GM18498 (cell line): Measurements from ENCODE around the gene RCSD1.

Source experiments
- ATAC-seq: cut with Tn5 transposase; IDR thresholded peaks from one replicate; pipeline ENCODE4 v1.9.1; 2021; ENCODE audit warnings: mild to moderate bottlenecking, moderate library complexity; ENCODE audit not compliant: unreplicated experiment

The RCSD1 gene

GRCh38 chr1:167663002-167663772 is 33.2 kb downstream of the RCSD1 start:
- ATAC-seq: peak; percentile 50

DNA sequence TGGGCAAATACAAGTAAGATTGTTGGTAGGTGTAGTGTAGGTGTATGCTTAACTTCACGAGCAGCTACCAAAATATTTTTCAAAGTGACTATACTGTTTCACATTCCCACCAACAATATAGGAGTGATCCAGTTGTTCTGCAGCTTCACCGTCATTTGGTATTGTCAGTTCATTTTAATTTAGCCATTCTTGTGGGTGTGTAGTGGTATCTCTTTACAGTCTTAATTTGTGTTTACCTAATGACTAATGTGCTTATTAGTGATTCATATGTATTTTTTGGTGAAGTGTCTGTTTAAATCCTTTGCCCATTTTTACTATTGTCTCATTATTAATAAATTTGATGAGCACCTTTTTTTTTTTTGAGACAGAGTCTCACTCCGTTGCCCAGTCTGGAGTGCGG is 35.4 kb downstream of the RCSD1 start:
- ATAC-seq: no peak

GRCh38 chr1:167666416-167666815 is 36.4 kb downstream of the RCSD1 start:
- no peak for ATAC-seq

DNA sequence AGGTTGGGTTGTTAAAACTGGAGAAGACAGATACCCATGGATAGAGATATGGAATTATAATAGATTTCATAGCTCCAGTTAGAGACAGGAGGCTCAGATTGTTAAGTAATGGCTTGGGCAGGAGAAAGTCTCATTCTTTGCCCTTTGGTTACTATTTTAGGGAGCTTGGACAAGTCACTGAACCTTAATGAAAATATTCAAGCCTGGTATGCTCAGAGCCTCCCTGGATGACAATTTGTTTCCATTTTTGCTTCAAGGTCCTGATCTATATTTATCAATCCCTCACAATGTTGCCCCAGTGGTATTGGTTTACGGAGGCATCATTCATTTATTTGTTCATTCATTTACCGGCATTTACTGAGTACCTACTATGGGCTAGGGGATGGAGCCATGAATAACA is 37.5 kb downstream of the RCSD1 start:
- ATAC-seq: no peak

GRCh38 chr1:167668108-167668507 is 38.1 kb downstream of the RCSD1 start:
- ATAC-seq: peak; percentile 66

DNA sequence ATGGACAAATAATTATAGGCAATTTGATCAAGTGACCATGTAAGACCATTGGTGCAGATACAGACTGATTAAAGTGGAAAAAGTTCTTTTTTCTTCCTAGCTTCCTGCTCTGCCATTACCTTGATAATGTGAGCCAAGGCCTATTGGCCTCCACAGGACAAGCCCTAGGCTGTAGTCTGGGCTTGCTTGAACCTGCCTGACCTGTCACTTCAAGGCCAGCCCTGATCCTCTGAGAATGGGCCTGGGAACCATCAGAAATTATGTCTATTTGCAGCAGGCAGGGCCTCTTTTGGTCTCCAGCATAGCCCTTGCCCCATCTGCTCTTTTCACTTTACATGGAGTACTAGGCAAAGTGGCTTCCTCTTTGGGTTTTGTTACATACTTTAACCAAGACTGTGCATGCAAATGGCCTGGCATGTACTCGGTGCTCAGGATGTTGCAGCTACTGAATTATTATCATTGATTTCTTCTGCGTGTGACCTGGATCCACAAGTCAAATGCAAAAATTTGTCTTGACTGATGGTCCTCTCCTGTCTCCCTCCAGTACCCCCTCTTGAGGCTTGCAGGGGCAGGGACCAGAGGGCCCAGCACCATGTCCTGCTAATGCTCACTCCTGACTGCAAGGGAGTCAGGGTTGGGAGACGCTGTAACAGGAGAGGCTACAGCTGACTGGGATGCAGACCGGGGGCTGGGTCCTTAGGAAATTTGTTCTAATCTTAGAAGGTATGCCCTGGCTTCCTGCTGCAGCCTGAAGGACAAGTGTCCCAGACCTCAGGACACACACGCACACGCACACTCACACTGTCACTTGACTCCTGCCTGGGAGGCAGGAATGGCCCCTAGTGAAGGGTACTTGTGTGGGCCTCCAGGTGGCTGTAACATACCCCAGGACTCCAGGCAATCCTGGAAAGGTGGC is 39.4 kb downstream of the RCSD1 start:
- peak; percentile 73 for ATAC-seq

DNA sequence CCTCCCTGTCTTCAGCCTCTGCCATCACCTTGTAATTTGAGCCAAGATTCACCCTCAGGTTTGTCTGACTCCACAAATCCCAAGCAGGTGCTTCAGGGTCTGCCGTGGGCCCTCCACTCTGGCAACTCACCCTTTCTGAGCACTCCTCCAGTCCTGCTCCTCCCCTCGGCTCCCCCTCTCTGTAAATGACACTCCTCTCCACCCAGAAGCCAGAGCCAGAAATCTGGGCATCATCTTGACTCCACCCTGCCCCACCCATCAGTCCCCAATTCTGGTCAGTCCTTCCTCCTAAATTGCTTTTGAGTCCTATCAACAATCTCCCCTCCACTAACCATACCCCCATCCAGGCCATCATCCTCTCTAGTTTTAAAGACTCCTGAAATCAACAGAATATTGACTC is 40.5 kb downstream of the RCSD1 start:
- no peak for ATAC-seq

GRCh38 chr1:167671727-167672511 is 41.9 kb downstream of the RCSD1 start:
- no peak for ATAC-seq

- ATAC-seq: no peak
Observed at GRCh38 chr1:167672831-167673230, 42.8 kb downstream of the RCSD1 start.

GRCh38 chr1:167673265-167673664 is 43.2 kb downstream of the RCSD1 start:
- no peak for ATAC-seq

DNA sequence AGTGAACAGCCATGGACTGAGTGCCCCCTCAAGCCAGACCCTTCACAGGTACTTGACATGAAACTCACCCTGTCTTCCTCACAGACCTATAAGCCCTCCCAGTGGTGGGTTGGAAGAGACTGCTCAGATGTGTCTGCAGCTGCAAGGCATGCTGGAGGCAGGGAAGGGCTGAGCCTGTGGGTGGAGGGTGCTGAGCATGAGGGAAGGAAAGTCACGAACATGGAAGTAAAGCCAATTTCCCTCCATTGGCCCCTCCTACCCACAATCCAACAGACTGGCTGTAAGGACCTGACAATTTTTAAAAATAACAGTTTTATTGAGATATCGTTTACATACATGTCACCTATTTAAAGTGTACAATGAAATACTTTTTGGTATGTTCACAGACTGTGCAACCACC is 44.1 kb downstream of the RCSD1 start:
- no peak for ATAC-seq

DNA sequence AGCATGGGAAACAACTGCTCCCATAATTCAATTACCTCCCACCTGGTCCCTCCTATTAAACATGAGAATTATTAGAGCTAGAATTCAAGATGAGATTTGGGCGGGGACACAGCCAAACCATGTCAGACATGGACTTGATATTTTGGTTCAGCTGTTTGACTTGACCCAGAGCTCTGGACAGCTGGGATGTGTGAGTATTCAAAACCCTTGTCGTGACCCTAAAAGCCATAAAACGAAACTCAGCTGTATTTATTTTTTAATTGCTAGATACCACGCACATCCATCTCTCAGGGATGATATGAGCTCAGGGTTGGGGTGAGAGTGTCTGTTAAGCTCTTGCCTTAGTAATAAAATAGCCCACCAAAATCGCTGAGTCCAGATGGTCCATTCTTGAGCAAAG is 45.4 kb downstream of the RCSD1 start:
- ATAC-seq: no peak

DNA sequence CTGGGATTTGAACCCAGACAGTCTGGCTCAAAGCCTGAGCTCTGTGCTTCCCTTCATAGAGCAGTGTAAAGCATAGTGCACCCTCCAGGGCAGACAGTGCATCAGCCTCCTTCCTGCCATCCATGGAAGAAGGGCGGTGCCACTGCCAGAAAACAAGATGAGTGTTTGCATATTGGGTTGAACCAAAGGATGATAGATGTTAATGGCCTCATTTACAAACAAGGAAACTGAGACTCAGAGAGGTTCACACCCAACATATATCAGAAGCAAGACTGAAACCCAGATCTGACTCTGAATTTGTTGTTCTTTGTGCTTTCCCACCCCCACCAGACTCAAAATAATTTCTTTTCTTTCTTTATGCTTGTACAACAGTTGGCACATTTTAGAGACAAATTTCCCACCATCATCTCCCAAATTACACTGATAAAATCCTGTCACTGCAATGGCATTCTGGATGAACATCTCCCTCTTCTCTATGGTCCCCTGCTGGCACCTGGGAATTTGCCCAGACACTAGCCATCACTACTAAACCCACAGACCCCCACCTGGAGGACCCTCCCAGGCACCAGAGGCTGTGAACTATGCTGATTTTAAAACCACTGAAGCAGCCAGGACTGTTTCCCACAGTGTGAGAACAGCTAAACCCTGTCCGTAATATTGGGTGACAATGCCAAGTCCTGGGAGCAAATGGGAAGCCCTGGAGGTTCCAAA is 46.3 kb downstream of the RCSD1 start:
- ATAC-seq: peak; percentile 64

DNA sequence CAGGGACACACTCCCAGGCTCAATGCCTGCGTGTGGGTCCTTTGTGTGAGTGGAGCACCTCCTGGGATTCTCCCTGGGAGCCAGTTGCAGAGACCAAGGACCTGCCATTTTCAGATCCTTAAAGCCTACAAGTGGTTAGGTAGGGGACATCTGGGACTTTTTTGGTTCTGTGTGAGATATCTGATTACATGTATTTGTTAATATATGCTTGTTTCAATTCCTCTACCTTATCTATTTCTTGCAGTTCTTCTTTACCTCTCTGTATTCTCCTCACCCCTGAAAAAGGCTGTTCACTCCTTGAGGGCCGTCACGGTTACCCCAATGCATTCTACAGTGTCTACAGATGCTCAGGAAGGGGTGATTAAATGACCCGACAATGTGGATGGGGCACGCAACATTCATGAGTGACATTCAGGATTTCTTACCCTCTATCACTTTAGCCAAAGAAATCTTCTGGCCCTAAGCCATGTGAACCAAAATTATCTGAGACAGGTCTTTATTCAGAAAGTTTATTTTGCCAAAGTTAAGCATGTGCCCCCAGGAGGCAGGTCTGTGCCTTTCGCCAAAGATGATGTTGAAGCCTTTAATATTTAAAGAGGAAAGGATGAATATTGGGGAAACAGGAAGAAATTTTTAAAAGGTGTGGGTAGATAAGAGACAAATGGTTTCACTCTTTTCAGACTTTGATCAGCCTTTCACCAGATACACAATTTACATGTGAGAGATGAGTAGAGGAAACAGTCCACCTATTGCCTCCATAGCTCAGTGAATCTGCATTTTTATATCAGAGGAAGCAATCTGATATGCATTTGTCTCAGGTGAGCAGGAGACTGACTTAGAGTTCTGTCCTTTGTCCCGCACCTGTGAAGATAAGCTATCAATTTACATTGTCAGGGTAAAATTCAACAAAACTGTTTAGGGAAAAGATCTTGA is 47.1 kb downstream of the RCSD1 start:
- ATAC-seq: no peak

- ATAC-seq: no peak
Observed at GRCh38 chr1:167678422-167678821, 48.4 kb downstream of the RCSD1 start.

DNA sequence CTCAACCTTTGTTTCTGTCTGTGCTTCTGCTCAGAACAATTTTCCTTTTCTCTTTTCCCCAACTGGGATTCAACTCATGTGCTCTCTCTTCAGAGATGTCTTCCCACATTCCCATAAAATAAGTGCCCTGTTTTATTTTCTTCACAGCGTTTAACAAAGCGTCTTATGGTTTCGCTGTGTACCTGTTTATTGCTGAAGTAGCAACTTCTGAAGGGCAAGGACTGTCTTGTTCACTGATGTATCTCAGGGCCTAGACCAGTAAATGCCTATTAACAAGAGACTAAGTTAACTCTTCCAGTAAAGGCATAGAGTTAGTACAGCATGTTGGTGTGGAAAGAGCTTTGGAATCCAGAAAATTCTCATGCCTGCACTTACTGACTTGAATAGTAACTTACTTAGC is 48.8 kb downstream of the RCSD1 start:
- ATAC-seq: no peak

- no peak for ATAC-seq
Observed at GRCh38 chr1:167679714-167680113, 49.7 kb downstream of the RCSD1 start.

- no peak for ATAC-seq
Observed at GRCh38 chr1:167681024-167681423, 51.0 kb downstream of the RCSD1 start.

GRCh38 chr1:167681451-167682098 is 51.5 kb downstream of the RCSD1 start:
- ATAC-seq: no peak
